MM.1S (cell line): ENCODE measurements around the gene ROS1.

ENCODE experiments used
- DNase-seq: peaks from one replicate; pipeline ENCODE4 v3.0.0-alpha.2; 2015
- H2AFZ ChIP-seq: fragments of 300-600 bp; sonication (generic); 2 replicates; pipeline ENCODE4 v1.6.0; 2016; ENCODE audit warnings: antibody characterized with exemption, low read length
- H3F3A ChIP-seq: fragments of 300-600 bp; sonication (generic); 2 replicates; pipeline ENCODE4 v1.6.1; 2016; ENCODE audit warnings: mild to moderate bottlenecking, antibody characterized with exemption, low read length, moderate library complexity, mixed read lengths; ENCODE audit not compliant: insufficient read depth
- H3K27ac ChIP-seq: fragments of 300-600 bp; sonication (generic); 2 replicates; pipeline ENCODE4 v1.5.1; 2016; ENCODE audit warnings: mild to moderate bottlenecking, low read length
- H3K27me3 ChIP-seq: fragments of 300-600 bp; sonication (generic); replicated peaks from 2 replicates; pipeline ENCODE4 v1.6.0; 2016; ENCODE audit warnings: low read length; ENCODE audit not compliant: insufficient read depth
- H3K36me3 ChIP-seq: fragments of 300-600 bp; sonication (generic); replicated peaks from 2 replicates; pipeline ENCODE4 v1.6.1; 2016; ENCODE audit warnings: mild to moderate bottlenecking, low read length, mixed read lengths; ENCODE audit not compliant: insufficient read depth
- H3K4me1 ChIP-seq: fragments of 300-600 bp; sonication (generic); 2 replicates; pipeline ENCODE4 v1.6.1; 2016; ENCODE audit warnings: low read length, mixed read lengths
- H3K4me2 ChIP-seq: fragments of 300-600 bp; sonication (generic); 2 replicates; pipeline ENCODE4 v1.6.0; 2016; ENCODE audit warnings: low read depth, low read length
- H3K4me3 ChIP-seq: fragments of 300-600 bp; sonication (generic); 2 replicates; pipeline ENCODE4 v1.5.1; 2016; ENCODE audit warnings: low read length, mixed read lengths
- H3K79me2 ChIP-seq: fragments of 300-600 bp; sonication (generic); 2 replicates; pipeline ENCODE4 v1.6.1; 2016; ENCODE audit warnings: mixed run types, low read length, mixed read lengths
- H3K9ac ChIP-seq: fragments of 300-600 bp; sonication (generic); 2 replicates; pipeline ENCODE4 v1.6.1; 2016; ENCODE audit warnings: low read length, mixed read lengths
- H3K9me2 ChIP-seq: fragments of 300-600 bp; sonication (generic); replicated peaks from 2 replicates; pipeline ENCODE4 v1.6.1; 2016; ENCODE audit warnings: mild to moderate bottlenecking, low read length, mixed read lengths; ENCODE audit not compliant: insufficient read depth
- H3K9me3 ChIP-seq: fragments of 300-600 bp; sonication (generic); replicated peaks from 2 replicates; pipeline ENCODE4 v1.6.1; 2016; ENCODE audit warnings: mild to moderate bottlenecking, low read length, mixed read lengths; ENCODE audit not compliant: insufficient read depth
- H4K20me1 ChIP-seq: fragments of 300-600 bp; sonication (generic); 2 replicates; pipeline ENCODE4 v1.6.1; 2016; ENCODE audit warnings: mild to moderate bottlenecking, low read length, moderate library complexity, mixed read lengths; ENCODE audit not compliant: insufficient read depth
- CTCF ChIP-seq: fragments of 300-600 bp; sonication (generic); IDR thresholded peaks from 2 replicates; pipeline ENCODE4 v1.5.1; 2016; ENCODE audit warnings: antibody characterized with exemption, low read length, mixed read lengths
- EZH2 ChIP-seq: fragments of 300-600 bp; sonication (generic); optimal IDR thresholded peaks from 2 replicates; pipeline ENCODE3; 2017; ENCODE audit warnings: low read depth, mild to moderate bottlenecking, antibody characterized with exemption, low read length, mixed read lengths
- EZH2phosphoT487 ChIP-seq: fragments of 300-600 bp; sonication (generic); IDR thresholded peaks from 2 replicates; pipeline ENCODE4 v1.6.1; 2018; ENCODE audit warnings: antibody characterized with exemption, low read length

Gene ROS1

GRCh38 chr6:117327149-117328004, 98.4 kb downstream of the ROS1 start:
- no peak overlapping the region for H3K4me3 ChIP-seq
- H4K20me1 ChIP-seq = no peaks in the 10 kb centered on the region
- H3K9ac ChIP-seq = no peak overlapping the region
- no peak overlapping the region for H3K27ac ChIP-seq
- H2AFZ ChIP-seq = no peak overlapping the region
- no peak for TF ChIP-seq EZH2phosphoT487
- TF ChIP-seq CTCF = no peak
- no peak for TF ChIP-seq EZH2
- no peaks in the 10 kb centered on the region for H3K4me1 ChIP-seq
- no peaks in the 10 kb centered on the region for H3K36me3 ChIP-seq
- DNase-seq = no peak
- no peak overlapping the region for H3K4me2 ChIP-seq
- H3K79me2 ChIP-seq = no peaks in the 10 kb centered on the region
- H3K9me2 ChIP-seq = no peaks in the 10 kb centered on the region
- H3K9me3 ChIP-seq = no peaks in the 10 kb centered on the region
- no peaks in the 10 kb centered on the region for H3F3A ChIP-seq
- no peaks in the 10 kb centered on the region for H3K27me3 ChIP-seq

GRCh38 chr6:117326396-117326795, 99.3 kb downstream of the ROS1 start:
- no peak for TF ChIP-seq EZH2phosphoT487

GRCh38 chr6:117317261-117317660, 108.5 kb downstream of the ROS1 start:
- no peaks in the 10 kb centered on the region for H3K4me1 ChIP-seq
- peak; percentile 46 for DNase-seq
- H3F3A ChIP-seq = no peaks in the 10 kb centered on the region
- H2AFZ ChIP-seq = no peak overlapping the region
- no peaks in the 10 kb centered on the region for H3K27me3 ChIP-seq
- no peaks in the 10 kb centered on the region for H3K9me2 ChIP-seq
- no peaks in the 10 kb centered on the region for H3K9me3 ChIP-seq
- TF ChIP-seq EZH2 (no peak), CTCF (peak; percentile 62)
- no peak overlapping the region for H3K9ac ChIP-seq
- H3K36me3 ChIP-seq = no peaks in the 10 kb centered on the region
- H3K79me2 ChIP-seq = no peaks in the 10 kb centered on the region
- H4K20me1 ChIP-seq = no peaks in the 10 kb centered on the region
- H3K27ac ChIP-seq = no peak overlapping the region
- no peak overlapping the region for H3K4me3 ChIP-seq
- H3K4me2 ChIP-seq = no peak overlapping the region

More at GRCh38 chr6:117326396-117326795, 99.3 kb downstream of the ROS1 start:
- Histone ChIP-seq H3K36me3 (no peaks in the 10 kb centered on the region), H3K9me2 (no peaks in the 10 kb centered on the region), H3K27me3 (no peaks in the 10 kb centered on the region), H3K27ac (no peak overlapping the region), H2AFZ (no peak overlapping the region), H3K4me2 (no peak overlapping the region), H3K79me2 (no peaks in the 10 kb centered on the region), H3K9me3 (no peaks in the 10 kb centered on the region), H3K9ac (no peak overlapping the region), H3K4me3 (no peak overlapping the region), H3K4me1 (no peaks in the 10 kb centered on the region), H3F3A (no peaks in the 10 kb centered on the region), H4K20me1 (no peaks in the 10 kb centered on the region)
- no peak for DNase-seq

- H3K27ac ChIP-seq = no peak overlapping the region
- TF ChIP-seq EZH2 (no peak), EZH2phosphoT487 (no peak), CTCF (no peak)
- H3K9me3 ChIP-seq = no peaks in the 10 kb centered on the region
- H3K9ac ChIP-seq = no peak overlapping the region
- H4K20me1 ChIP-seq = no peaks in the 10 kb centered on the region
- no peak overlapping the region for H3K4me3 ChIP-seq
- no peaks in the 10 kb centered on the region for H3F3A ChIP-seq
- no peak overlapping the region for H2AFZ ChIP-seq
- H3K9me2 ChIP-seq = no peaks in the 10 kb centered on the region
- H3K79me2 ChIP-seq = no peaks in the 10 kb centered on the region
- H3K27me3 ChIP-seq = no peaks in the 10 kb centered on the region
- no peak for DNase-seq
- no peaks in the 10 kb centered on the region for H3K36me3 ChIP-seq
- no peak overlapping the region for H3K4me2 ChIP-seq
- no peaks in the 10 kb centered on the region for H3K4me1 ChIP-seq
Measured at GRCh38 chr6:117311726-117312125, 114.0 kb downstream of the ROS1 start.
